ENCODE results near the gene LDAF1.

DNA sequence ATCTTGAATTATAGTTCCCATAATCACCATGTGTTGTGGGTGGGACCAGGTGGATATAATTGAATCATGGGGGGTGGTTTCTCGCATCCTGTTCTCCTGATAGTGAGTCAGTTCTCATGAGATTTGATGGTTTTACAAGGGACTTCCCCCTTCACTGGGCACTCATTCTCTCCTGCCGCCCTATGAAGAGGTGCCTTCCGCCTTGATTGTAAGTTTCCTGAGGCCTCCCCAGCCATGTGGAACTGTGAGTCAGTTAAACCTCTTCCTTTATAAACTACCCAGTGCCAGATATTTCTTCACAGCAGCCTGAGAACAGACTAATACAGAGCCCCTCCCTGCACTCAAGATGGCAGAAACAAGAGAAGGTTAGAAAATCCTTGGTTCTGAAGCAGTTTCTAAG is 26.4 kb downstream of the LDAF1 start:
- TF ChIP-seq POLR2A (IDR thresholded peaks at IDR 0.05; ENCODE audit: extremely low read depth, insufficient read length), result no peak
- TF ChIP-seq, protein P1, sequence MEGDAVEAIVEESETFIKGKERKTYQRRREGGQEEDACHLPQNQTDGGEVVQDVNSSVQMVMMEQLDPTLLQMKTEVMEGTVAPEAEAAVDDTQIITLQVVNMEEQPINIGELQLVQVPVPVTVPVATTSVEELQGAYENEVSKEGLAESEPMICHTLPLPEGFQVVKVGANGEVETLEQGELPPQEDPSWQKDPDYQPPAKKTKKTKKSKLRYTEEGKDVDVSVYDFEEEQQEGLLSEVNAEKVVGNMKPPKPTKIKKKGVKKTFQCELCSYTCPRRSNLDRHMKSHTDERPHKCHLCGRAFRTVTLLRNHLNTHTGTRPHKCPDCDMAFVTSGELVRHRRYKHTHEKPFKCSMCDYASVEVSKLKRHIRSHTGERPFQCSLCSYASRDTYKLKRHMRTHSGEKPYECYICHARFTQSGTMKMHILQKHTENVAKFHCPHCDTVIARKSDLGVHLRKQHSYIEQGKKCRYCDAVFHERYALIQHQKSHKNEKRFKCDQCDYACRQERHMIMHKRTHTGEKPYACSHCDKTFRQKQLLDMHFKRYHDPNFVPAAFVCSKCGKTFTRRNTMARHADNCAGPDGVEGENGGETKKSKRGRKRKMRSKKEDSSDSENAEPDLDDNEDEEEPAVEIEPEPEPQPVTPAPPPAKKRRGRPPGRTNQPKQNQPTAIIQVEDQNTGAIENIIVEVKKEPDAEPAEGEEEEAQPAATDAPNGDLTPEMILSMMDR (IDR thresholded peaks at IDR 0.05; ENCODE audit: low read depth, low read length), result no peak
- no peak for TF ChIP-seq MYC (IDR thresholded peaks at IDR 0.05; ENCODE audit: low read depth, low read length)
- TF ChIP-seq, protein P2, sequence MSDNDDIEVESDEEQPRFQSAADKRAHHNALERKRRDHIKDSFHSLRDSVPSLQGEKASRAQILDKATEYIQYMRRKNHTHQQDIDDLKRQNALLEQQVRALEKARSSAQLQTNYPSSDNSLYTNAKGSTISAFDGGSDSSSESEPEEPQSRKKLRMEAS (IDR thresholded peaks at IDR 0.05; ENCODE audit: low read depth, low read length), result no peak
